Placental pericyte (primary cell): ENCODE data around the gene CEACAM6. TPM values are rescaled to one million over a fixed set of nuclear protein-coding genes. Genes with fewer than 3 reads are reported as not detected.

Experiments used
- total RNA-seq: library from RNA; depleted of rRNA; stranded (reverse); fragments of >200 nt; gene quantifications from 2 replicates; pipeline ENCODE4 v1.2.3, GENCODE V29; 2012

The CEACAM6 gene
- total RNA-seq, result not detected in 2 replicates

GRCh38 chr19:41755328-41755913 lies at the start of gene CEACAM6:
TSS of gene CEACAM6 (plus strand) at chr19:41755530. CDS start at chr19:41755639, 109 bp downstream.

DNA sequence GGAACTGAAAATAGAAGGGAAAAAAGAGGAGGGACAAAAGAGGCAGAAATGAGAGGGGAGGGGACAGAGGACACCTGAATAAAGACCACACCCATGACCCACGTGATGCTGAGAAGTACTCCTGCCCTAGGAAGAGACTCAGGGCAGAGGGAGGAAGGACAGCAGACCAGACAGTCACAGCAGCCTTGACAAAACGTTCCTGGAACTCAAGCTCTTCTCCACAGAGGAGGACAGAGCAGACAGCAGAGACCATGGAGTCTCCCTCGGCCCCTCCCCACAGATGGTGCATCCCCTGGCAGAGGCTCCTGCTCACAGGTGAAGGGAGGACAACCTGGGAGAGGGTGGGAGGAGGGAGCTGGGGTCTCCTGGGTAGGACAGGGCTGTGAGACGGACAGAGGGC lies 46.8 kb upstream of the CEACAM6 start, which contains the start of gene CEACAM5:
CEACAM5 (plus strand) TSS at position 146 of the 400 bp plus-strand sequence; CDS start at position 252, 106 bp downstream.

DNA sequence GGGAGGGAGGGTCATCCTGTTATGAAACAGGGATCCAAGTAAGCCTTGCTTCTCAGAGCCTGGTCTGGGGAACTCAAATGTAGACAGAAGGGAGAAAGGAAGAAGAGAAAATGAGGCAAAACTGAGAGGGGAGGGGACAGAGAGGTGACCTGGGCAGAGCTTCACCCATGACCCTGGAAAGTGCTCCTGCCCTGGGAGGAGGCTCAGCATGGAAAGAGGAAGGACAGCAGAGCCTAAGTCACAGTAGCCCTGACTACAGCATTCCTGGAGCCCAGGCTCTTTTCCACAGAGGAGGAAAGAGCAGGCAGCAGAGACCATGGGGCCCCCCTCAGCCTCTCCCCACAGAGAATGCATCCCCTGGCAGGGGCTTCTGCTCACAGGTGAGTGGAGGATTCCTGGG lies 41.0 kb downstream of the CEACAM6 start, which contains the start of gene CEACAM3:
CEACAM3 (plus strand) TSS at position 226 of the 400 bp plus-strand sequence; CDS start at position 317, 91 bp downstream.

Other genes starting within 250 kb of the CEACAM6 start
- not detected in 2 replicates for gene CEACAM21, start 179.4 kb upstream of the CEACAM6 start, total RNA-seq
- gene CEACAM4, start 128.5 kb upstream of the CEACAM6 start, total RNA-seq, result not detected in 2 replicates
- not detected in 2 replicates for gene CEACAM7, start 67.3 kb upstream of the CEACAM6 start, total RNA-seq
- not detected in 2 replicates for gene CEACAM5, start 46.9 kb upstream of the CEACAM6 start, total RNA-seq
- gene CEACAM3, start 41.1 kb downstream of the CEACAM6 start, total RNA-seq, result not detected in 2 replicates
- gene LYPD4, start 89.2 kb downstream of the CEACAM6 start, total RNA-seq, result not detected in 2 replicates
- not detected in 2 replicates for gene DMRTC2, start 89.5 kb downstream of the CEACAM6 start, total RNA-seq
- 427 and 1,029 TPM in 2 replicates for gene RPS19, start 104.7 kb downstream of the CEACAM6 start, total RNA-seq
- gene CD79A, start 121.7 kb downstream of the CEACAM6 start, total RNA-seq, result 0.22 TPM in 1 of 2 replicates, not detected in the other
- gene ARHGEF1, start 127.7 kb downstream of the CEACAM6 start, total RNA-seq, result 40.9 and 68.7 TPM in 2 replicates
- under 0.01 TPM in 1 of 2 replicates, not detected in the other for gene ERFL, start 172.9 kb downstream of the CEACAM6 start, total RNA-seq
- gene RABAC1, start 203.8 kb downstream of the CEACAM6 start, total RNA-seq, result 127 and 236 TPM in 2 replicates
- not detected in 2 replicates for gene ATP1A3, start 238.7 kb downstream of the CEACAM6 start, total RNA-seq